HepG2 (cell line): ENCODE data around the gene SAPCD1. TPM values are rescaled to one million over a fixed set of nuclear protein-coding genes. Genes with fewer than 3 reads are reported as not detected.
A peak's percentile ranks its signal among the peaks of the same experiment; 100 is the strongest.

Source experiments
- ATF3 ChIP-seq: sonication (generic); formaldehyde crosslinking; IDR thresholded peaks from 2 replicates; pipeline ENCODE4 v1.4.0; 2020; ENCODE audit warnings: missing genetic modification reagents
- BRCA1 ChIP-seq: sonication (generic); formaldehyde crosslinking; IDR thresholded peaks from 2 replicates; pipeline ENCODE4 v1.4.0; 2020; ENCODE audit warnings: missing genetic modification reagents
- EP300 ChIP-seq, 3 experiments: sonication (generic) in 1 of 3; formaldehyde crosslinking in 1 of 3; IDR thresholded peaks; 2 replicates each; pipeline versions ENCODE4 v1.5.1 to v1.6.1; 2011 to 2020; ENCODE audit warnings: low read depth in 2 of 3, low read length in 2 of 3, borderline replicate concordance in 1 of 3, improper control_type of control experiment in 1 of 3, mild to moderate bottlenecking in 1 of 3, missing genetic modification reagents in 1 of 3, moderate library complexity in 1 of 3
- KDM4B ChIP-seq: sonication (generic); formaldehyde crosslinking; IDR thresholded peaks from 2 replicates; pipeline ENCODE4 v1.4.0; 2020; ENCODE audit warnings: missing genetic modification reagents
- LBX2 ChIP-seq: sonication (generic); formaldehyde crosslinking; IDR thresholded peaks from 2 replicates; pipeline ENCODE4 v1.5.0; 2020; ENCODE audit warnings: missing genetic modification reagents, mild to moderate bottlenecking, borderline replicate concordance
- LCORL ChIP-seq, 2 experiments: fragments of 450-650 bp in 1 of 2; sonication (generic) in 1 of 2; formaldehyde crosslinking in 1 of 2; IDR thresholded peaks; 2 replicates each; pipeline versions ENCODE4 v1.5.0 to v1.6.1; 2017 to 2020; ENCODE audit warnings: antibody characterized with exemption in 1 of 2, missing genetic modification reagents in 1 of 2
- MED8 ChIP-seq: sonication (generic); formaldehyde crosslinking; IDR thresholded peaks from 2 replicates; pipeline ENCODE4 v1.8.1; 2023; ENCODE audit warnings: mild to moderate bottlenecking, missing genetic modification reagents; ENCODE audit not compliant: insufficient replicate concordance
- MEF2D ChIP-seq: sonication (generic); formaldehyde crosslinking; IDR thresholded peaks from 2 replicates; pipeline ENCODE4 v1.5.1; 2020; ENCODE audit warnings: mild to moderate bottlenecking, missing genetic modification reagents
- POGZ ChIP-seq: sonication (generic); formaldehyde crosslinking; IDR thresholded peaks from 2 replicates; pipeline ENCODE4 v1.4.0; 2020; ENCODE audit warnings: mild to moderate bottlenecking, missing genetic modification reagents
- REPIN1 ChIP-seq: sonication (generic); formaldehyde crosslinking; IDR thresholded peaks from 2 replicates; pipeline ENCODE4 v1.8.0; 2022; ENCODE audit warnings: missing genetic modification reagents, low read depth, mild to moderate bottlenecking, borderline replicate concordance
- RXRB ChIP-seq: IDR thresholded peaks from 2 replicates; pipeline ENCODE4 v1.6.1; 2016; ENCODE audit warnings: borderline replicate concordance, missing genetic modification reagents, missing compliant biosample characterization
- SNAPC4 ChIP-seq: sonication (generic); formaldehyde crosslinking; IDR thresholded peaks from 2 replicates; pipeline ENCODE4 v1.4.0; 2020; ENCODE audit warnings: mild to moderate bottlenecking, missing genetic modification reagents
- ZNF331 ChIP-seq: sonication (generic); formaldehyde crosslinking; IDR thresholded peaks from 2 replicates; pipeline ENCODE4 v1.4.0; 2020; ENCODE audit warnings: missing genetic modification reagents
- ZNF414 ChIP-seq: sonication (generic); formaldehyde crosslinking; IDR thresholded peaks from 2 replicates; pipeline ENCODE4 v1.5.0; 2020; ENCODE audit warnings: missing genetic modification reagents
- ZNF446 ChIP-seq: sonication (generic); formaldehyde crosslinking; IDR thresholded peaks from 2 replicates; pipeline ENCODE4 v1.5.0; 2020; ENCODE audit warnings: mild to moderate bottlenecking, missing genetic modification reagents
- ZNF569 ChIP-seq: sonication (generic); formaldehyde crosslinking; IDR thresholded peaks from 2 replicates; pipeline ENCODE4 v1.5.0; 2020; ENCODE audit warnings: mild to moderate bottlenecking, missing genetic modification reagents, moderate library complexity, borderline replicate concordance
- ZNF704 ChIP-seq: sonication (generic); formaldehyde crosslinking; IDR thresholded peaks from 2 replicates; pipeline ENCODE4 v1.8.1; 2023; ENCODE audit warnings: mild to moderate bottlenecking, inconsistent platforms, moderate library complexity, missing genetic modification reagents, borderline replicate concordance
- ZSCAN31 ChIP-seq: sonication (generic); formaldehyde crosslinking; IDR thresholded peaks from 2 replicates; pipeline ENCODE4 v1.5.0; 2020; ENCODE audit warnings: low read depth, mild to moderate bottlenecking, missing genetic modification reagents
- polyA plus RNA-seq, 8 experiments: library from polyadenylated mRNA; depleted of rRNA in 3 of 8; stranded (reverse) in 7 of 8; unstranded in 1 of 8; fragments of >200 nt; fragmentation: Illumina TruSeq in 4 of 8; extraction: Trizol in 4 of 8; gene quantifications; 2 replicates each; pipeline versions ENCODE4 v1.2.1 to v1.2.3, GENCODE V29; 2011 to 2016; ENCODE audit warnings: low read depth in 4 of 8, missing spikeins in 1 of 8, mixed read lengths in 1 of 8; ENCODE audit not compliant: insufficient read depth in 1 of 8
- total RNA-seq, 5 experiments: library from RNA; depleted of rRNA; stranded (reverse); fragments of >200 nt; fragmentation: Illumina TruSeq; extraction: Trizol; gene quantifications; 2 replicates each; pipeline ENCODE4 v1.2.3, GENCODE V29; 2016; ENCODE audit warnings: low read depth in 1 of 5

Gene SAPCD1
- total and polyA plus RNA-seq, 2 of the 13 experiments (the other 11 are each of a cell fraction or from before 2014, with no cell fraction given) = 2.5 to 3.9 TPM

- TF ChIP-seq ZNF569 (no peak), LBX2 (CRISPR knock-in tag) (no peak), RXRB (peak; percentile 84), ZSCAN31 (CRISPR knock-in tag) (peak; percentile 82; the same call in 1 of the 2 replicates), ZNF704 (0 out of 2 replicates have a peak, but pooled peaks have one; percentile 23), BRCA1 (no peak), REPIN1 (CRISPR knock-in tag) (peak; percentile 71; the same call in 1 of the 2 replicates), MED8 (CRISPR knock-in tag) (peak; percentile 44), SNAPC4 (peak; percentile 55), ZNF446 (CRISPR knock-in tag) (no peak), LCORL (IDR thresholded peaks at IDR 0.05) (0 out of 2 replicates have a peak, but pooled peaks have one; percentile 65), LCORL (CRISPR knock-in tag; IDR thresholded peaks at IDR 0.05) (peak; percentile 74; the same call in 1 of the 2 replicates), EP300 (IDR thresholded peaks at IDR 0.05; ENCODE audit: low read depth in 2 of 2, low read length in 2 of 2) (peak in 1 of 2 experiments; percentile 90; a peak in 2 of 4 replicates), EP300 (CRISPR knock-in tag; IDR thresholded peaks at IDR 0.05; ENCODE audit: borderline replicate concordance) (peak; percentile 82; the same call in 1 of the 2 replicates), POGZ (CRISPR knock-in tag) (peak; percentile 38; the same call in 1 of the 2 replicates), KDM4B (CRISPR knock-in tag) (no peak; the same call in none of the 2 replicates), ZNF414 (peak; percentile 59; the same call in 1 of the 2 replicates), ATF3 (CRISPR knock-in tag) (peak; percentile 32; the same call in 1 of the 2 replicates), ZNF331 (CRISPR knock-in tag) (peak; percentile 88; the same call in 1 of the 2 replicates), MEF2D (CRISPR knock-in tag) (peak; percentile 16; the same call in 1 of the 2 replicates)
Measured at GRCh38 chr6:31737991-31738979, 24.2 kb upstream of the SAPCD1 start (continued).
